ENCODE data around the gene TMEM273. TPM values are rescaled to one million over a fixed set of nuclear protein-coding genes. Genes with fewer than 3 reads are reported as not detected.

Gene TMEM273
- total RNA-seq, 1 donor from 2014 or later, result 0.37 TPM

DNA sequence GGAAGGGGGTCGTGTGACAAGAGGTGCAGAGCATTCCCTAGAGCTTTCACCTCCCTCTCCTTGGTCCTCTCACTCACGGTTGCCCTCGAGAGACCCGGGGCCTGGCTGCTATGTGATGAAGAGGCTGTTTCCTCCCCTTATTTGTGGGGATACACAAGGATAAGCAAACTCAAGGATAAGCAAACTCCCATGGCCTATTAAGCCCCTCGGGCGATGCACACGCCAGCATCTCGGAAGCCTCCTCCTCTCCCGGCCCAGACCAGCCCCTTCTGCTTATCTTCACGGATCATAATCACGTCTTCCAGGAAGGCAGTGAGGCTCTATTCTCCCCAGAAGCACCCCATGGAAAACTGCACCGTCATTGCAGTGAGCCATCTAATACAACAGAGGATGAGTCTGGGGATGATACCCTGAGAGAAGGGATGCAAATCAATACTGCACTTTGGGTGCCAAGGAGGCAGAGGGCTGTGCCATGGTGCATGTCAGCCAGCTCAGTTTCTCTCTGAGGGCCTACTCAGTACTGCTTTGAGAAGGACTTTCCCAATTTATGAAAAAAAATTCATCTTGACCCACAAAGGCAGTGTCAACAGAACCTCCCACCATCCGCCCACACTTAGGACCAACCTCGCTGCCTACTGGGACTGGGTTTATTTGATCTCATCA is 22.2 kb downstream of the TMEM273 start:
- H3K27ac Mint-ChIP-seq (ENCODE audit: unreplicated experiment), result no peak overlapping the region
- peaks cover 6% of the 10 kb centered on the region for H3K4me1 Mint-ChIP-seq
- no peak overlapping the region for H3K4me3 Mint-ChIP-seq
- no peak for DNase-seq (ENCODE audit: low read depth, low spot score)
- TF ChIP-seq, protein P1, sequence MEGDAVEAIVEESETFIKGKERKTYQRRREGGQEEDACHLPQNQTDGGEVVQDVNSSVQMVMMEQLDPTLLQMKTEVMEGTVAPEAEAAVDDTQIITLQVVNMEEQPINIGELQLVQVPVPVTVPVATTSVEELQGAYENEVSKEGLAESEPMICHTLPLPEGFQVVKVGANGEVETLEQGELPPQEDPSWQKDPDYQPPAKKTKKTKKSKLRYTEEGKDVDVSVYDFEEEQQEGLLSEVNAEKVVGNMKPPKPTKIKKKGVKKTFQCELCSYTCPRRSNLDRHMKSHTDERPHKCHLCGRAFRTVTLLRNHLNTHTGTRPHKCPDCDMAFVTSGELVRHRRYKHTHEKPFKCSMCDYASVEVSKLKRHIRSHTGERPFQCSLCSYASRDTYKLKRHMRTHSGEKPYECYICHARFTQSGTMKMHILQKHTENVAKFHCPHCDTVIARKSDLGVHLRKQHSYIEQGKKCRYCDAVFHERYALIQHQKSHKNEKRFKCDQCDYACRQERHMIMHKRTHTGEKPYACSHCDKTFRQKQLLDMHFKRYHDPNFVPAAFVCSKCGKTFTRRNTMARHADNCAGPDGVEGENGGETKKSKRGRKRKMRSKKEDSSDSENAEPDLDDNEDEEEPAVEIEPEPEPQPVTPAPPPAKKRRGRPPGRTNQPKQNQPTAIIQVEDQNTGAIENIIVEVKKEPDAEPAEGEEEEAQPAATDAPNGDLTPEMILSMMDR (conservative IDR thresholded peaks at IDR 0.05), result no peak
- no peaks in the 10 kb centered on the region for H3K9me3 Mint-ChIP-seq
- H3K36me3 Mint-ChIP-seq (ENCODE audit: low read depth), result no peaks in the 10 kb centered on the region
- no peaks in the 10 kb centered on the region for H3K27me3 Mint-ChIP-seq (ENCODE audit: low read depth)

DNA sequence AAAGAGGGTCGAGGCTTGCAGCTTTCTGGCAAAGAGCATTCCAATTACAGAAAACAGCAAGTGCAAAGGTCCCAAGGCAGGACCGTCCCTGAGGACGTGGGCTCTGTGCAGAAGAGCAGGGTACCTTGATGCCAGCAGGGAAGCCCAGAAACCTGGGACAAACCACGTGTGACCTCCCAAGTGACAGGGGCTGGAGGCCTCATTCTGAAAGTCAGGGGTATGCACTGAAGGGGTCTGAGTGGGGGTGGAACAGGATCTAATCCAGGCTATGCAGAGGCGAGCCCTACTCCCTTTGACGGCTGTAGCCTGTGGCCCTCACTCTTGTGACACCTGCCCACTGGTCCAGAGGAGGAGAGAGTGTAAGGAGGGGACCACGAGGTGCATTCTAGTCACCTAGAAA is 22.9 kb downstream of the TMEM273 start:
- Mint-ChIP-seq H3K9me3 (no peaks in the 10 kb centered on the region), H3K27me3 (ENCODE audit: low read depth) (no peaks in the 10 kb centered on the region), H3K36me3 (ENCODE audit: low read depth) (no peaks in the 10 kb centered on the region), H3K27ac (ENCODE audit: unreplicated experiment) (no peak overlapping the region), H3K4me1 (peaks cover 6% of the 10 kb centered on the region), H3K4me3 (no peak overlapping the region)
- DNase-seq (ENCODE audit: low read depth, low spot score), result no peak
- TF ChIP-seq, protein P1 (conservative IDR thresholded peaks at IDR 0.05), result no peak

DNA sequence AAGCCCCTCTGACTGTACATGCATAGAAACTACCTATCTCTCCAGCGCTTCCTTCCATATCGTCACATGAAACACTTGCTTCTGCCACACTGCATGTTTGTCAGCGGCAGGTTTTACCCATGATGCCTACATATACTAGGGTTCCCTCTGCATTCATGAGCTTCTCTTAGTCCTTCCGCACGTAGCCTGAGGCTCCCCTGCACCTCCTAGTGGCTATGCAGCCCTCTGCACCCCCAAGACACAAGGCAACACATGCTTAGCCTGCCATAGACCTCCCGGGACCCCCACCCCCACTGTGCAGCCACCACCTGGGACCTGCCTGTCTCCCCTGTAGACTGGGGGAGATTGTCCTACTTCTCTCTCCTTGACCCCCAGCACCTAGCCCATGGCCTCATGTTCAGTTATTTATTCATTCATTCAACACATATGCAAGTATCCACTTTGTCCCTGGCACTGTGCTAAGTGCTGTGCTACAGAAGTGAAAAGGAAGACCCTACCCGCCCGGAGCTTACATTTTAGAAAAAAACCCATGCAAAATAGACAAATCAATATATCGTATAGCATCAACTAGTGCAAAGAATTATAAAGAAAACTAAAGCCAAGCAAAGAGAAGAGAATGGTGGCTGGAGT is 23.5 kb downstream of the TMEM273 start:
- Mint-ChIP-seq H3K9me3 (no peaks in the 10 kb centered on the region), H3K27ac (ENCODE audit: unreplicated experiment) (no peak overlapping the region), H3K36me3 (ENCODE audit: low read depth) (no peaks in the 10 kb centered on the region), H3K4me3 (no peak overlapping the region), H3K27me3 (ENCODE audit: low read depth) (no peaks in the 10 kb centered on the region), H3K4me1 (peaks cover 6% of the 10 kb centered on the region)
- TF ChIP-seq, protein P1 (conservative IDR thresholded peaks at IDR 0.05), result peak; percentile 65
- DNase-seq (ENCODE audit: low read depth, low spot score), result peak; percentile 39

DNA sequence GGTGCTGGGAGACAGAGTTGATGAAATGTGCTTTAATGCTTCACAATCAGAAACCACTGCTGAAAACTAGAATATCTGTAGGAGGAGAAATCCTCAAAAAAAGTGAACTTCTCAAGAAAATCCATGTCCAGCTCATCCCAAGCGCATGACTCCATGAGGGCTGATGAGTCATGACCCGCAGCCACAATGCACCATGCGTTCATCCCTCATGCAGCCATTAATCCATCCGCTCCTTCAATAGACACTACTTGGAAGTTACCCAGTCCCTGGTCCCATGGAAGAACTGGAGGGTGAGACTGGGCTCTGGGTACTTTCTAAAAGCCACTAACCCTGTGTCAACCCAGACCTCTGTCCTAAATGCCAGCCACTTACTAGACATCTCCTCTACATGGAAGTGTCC is 24.4 kb downstream of the TMEM273 start:
- TF ChIP-seq, protein P1 (conservative IDR thresholded peaks at IDR 0.05), result no peak
- Mint-ChIP-seq H3K9me3 (no peaks in the 10 kb centered on the region), H3K27ac (ENCODE audit: unreplicated experiment) (no peak overlapping the region), H3K4me1 (peaks cover 6% of the 10 kb centered on the region), H3K27me3 (ENCODE audit: low read depth) (no peaks in the 10 kb centered on the region), H3K4me3 (no peak overlapping the region), H3K36me3 (ENCODE audit: low read depth) (no peaks in the 10 kb centered on the region)
- no peak for DNase-seq (ENCODE audit: low read depth, low spot score)

DNA sequence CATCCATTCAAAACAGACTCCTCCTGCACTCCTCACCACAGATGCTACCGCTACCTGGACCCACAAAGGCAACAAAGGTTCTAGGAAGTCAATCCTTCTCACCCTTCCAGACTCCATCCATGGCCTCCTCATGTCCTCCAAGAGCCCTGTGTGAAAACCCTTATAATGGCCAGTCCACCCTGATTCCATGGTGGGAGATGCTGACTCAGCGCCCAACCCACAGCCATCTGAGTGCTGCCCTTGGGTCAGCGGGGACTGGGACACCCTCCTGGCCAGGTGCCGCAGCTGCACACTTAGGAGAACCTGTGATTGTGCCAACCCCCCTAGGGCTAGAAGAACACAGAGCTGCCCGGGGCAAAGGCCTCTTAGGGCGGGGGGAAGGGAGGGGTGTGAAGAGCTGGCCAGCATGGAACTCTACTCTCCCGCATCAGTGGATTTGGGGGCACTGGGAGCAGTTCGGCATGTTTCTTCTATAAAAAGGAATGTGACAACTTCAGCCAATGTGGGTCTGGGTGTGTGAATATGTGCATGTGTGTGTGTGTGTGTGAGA is 25.4 kb downstream of the TMEM273 start:
- peaks cover 5% of the 10 kb centered on the region for H3K27me3 Mint-ChIP-seq (ENCODE audit: low read depth)
- H3K4me1 Mint-ChIP-seq, result peaks cover 6% of the 10 kb centered on the region
- TF ChIP-seq, protein P1 (conservative IDR thresholded peaks at IDR 0.05), result no peak

More for the DNA sequence above, 25.4 kb downstream of the TMEM273 start:
- Mint-ChIP-seq H3K36me3 (ENCODE audit: low read depth) (no peaks in the 10 kb centered on the region), H3K9me3 (no peaks in the 10 kb centered on the region), H3K27ac (ENCODE audit: unreplicated experiment) (no peak overlapping the region), H3K4me3 (no peak overlapping the region)
- DNase-seq (ENCODE audit: low read depth, low spot score), result no peak

Data from neural crest cell (in vitro differentiated cells).